ENCODE data around the gene TTC4.

DNA sequence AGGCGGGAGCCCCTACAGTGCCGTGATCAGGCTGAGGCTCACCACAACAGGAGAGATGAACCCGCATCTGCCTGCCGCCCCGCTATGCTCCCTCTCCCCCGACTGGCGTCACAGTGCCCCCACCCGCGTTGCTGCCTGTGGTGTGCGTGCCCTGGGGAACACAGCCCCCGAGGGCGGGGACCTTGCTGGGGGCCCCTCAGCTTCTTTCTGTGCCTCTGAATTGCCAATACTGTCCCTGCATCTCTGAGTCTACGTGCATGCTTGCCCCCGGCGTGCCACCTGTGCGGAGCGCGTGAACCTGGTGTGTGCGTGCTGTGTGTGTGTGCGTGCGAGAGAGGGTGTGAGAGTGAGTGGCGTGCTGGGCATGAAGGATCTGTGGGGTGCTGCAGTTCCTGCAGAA lies 38.4 kb downstream of the TTC4 start:
- TF ChIP-seq, protein P1, sequence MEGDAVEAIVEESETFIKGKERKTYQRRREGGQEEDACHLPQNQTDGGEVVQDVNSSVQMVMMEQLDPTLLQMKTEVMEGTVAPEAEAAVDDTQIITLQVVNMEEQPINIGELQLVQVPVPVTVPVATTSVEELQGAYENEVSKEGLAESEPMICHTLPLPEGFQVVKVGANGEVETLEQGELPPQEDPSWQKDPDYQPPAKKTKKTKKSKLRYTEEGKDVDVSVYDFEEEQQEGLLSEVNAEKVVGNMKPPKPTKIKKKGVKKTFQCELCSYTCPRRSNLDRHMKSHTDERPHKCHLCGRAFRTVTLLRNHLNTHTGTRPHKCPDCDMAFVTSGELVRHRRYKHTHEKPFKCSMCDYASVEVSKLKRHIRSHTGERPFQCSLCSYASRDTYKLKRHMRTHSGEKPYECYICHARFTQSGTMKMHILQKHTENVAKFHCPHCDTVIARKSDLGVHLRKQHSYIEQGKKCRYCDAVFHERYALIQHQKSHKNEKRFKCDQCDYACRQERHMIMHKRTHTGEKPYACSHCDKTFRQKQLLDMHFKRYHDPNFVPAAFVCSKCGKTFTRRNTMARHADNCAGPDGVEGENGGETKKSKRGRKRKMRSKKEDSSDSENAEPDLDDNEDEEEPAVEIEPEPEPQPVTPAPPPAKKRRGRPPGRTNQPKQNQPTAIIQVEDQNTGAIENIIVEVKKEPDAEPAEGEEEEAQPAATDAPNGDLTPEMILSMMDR (conservative IDR thresholded peaks at IDR 0.05; ENCODE audit: low read length), result no peak
- TF ChIP-seq EZH2phosphoT487 (IDR thresholded peaks at IDR 0.05; ENCODE audit: borderline replicate concordance), result no peak

Data from Loucy (cell line).